ENCODE measurements around the gene FOCAD.
"Not testable (repeated sequence)": the region's sequence is repeated elsewhere in the genome, so short reads cannot be mapped to it uniquely, and the experiment has no call there.

Gene FOCAD

DNA sequence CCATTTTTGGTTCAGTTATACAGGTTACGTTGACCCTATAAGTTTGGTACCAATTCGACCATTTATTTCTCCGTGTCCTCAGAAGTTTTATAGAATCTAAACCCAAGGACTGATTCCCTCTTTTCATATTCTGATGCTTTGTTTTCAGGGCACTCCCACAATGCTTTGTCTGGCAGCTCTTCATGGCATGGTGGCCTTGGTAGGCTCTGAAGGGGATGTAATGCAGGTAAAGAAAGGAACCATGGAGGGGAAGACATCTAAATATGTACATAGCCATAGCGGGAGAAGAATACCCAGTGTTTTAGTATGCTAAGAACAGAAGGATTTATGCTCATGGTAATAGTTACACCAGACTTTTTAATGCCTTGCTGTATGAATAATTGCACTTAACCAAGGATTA, 264.6 kb downstream of the FOCAD start:
- TF ChIP-seq, protein P1, sequence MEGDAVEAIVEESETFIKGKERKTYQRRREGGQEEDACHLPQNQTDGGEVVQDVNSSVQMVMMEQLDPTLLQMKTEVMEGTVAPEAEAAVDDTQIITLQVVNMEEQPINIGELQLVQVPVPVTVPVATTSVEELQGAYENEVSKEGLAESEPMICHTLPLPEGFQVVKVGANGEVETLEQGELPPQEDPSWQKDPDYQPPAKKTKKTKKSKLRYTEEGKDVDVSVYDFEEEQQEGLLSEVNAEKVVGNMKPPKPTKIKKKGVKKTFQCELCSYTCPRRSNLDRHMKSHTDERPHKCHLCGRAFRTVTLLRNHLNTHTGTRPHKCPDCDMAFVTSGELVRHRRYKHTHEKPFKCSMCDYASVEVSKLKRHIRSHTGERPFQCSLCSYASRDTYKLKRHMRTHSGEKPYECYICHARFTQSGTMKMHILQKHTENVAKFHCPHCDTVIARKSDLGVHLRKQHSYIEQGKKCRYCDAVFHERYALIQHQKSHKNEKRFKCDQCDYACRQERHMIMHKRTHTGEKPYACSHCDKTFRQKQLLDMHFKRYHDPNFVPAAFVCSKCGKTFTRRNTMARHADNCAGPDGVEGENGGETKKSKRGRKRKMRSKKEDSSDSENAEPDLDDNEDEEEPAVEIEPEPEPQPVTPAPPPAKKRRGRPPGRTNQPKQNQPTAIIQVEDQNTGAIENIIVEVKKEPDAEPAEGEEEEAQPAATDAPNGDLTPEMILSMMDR (IDR thresholded peaks at IDR 0.05; ENCODE audit: low read depth, low read length, missing control alignments), result no peak
- DNase-seq (ENCODE audit: extremely low read depth, low read depth), result no peak
- H3K4me3 ChIP-seq (replicated peaks; ENCODE audit: low read depth, low read length), result no peak overlapping the region

DNA sequence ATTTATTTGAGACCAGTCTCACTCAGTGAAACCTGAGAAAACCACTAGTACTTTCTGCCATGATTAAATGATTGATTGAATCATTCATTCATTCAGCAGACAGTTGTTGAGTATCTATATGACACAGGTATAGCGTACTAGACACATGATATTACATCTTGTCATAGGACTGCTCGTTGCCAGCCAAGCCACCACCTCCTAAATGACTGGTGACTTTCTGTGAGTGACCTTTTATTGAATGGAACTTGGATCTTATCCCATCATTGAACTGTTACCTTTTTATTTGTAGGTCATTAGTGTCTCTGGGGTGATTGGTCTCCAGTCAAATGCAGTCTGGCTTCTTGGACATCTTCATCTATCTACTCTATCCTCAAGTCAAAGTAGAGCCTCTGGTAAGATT, 266.6 kb downstream of the FOCAD start:
- TF ChIP-seq, protein P1 (IDR thresholded peaks at IDR 0.05; ENCODE audit: low read depth, low read length, missing control alignments), result no peak
- H3K4me3 ChIP-seq (replicated peaks; ENCODE audit: low read depth, low read length), result no peak overlapping the region
- no peak for DNase-seq (ENCODE audit: extremely low read depth, low read depth)

DNA sequence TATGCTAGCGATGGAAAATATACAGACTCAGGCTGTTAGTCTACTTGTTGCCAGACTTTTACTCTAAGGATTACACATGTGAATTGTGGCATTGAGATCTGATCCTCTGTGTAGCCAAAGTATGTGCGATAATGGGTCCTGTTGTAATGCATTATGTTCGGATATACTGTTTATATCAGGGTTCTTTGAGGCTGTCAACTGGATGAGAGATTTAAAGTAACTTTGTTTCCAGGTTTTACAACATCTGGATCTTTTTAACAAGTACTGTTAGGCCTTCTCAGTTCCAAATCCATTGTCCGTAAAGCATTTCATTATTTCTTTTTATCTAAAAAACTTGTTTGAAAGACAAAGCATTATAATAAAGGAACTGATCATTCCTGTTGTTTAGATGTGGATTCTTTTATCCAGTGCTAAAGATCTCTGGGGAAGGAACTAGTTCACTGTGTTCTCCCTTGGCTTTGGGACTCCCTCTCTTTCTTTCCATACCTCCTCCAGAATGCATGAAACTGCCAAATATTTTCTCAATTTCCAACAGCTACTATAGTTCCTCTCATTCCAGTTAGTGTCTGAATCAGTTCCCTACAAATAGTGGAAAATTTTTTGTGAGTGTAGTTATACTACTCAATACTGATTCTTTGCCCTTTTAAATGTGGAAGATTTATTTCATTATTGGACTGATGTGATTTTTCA, 278.6 kb downstream of the FOCAD start:
- DNase-seq (ENCODE audit: extremely low read depth, low read depth), result no peak
- H3K4me3 ChIP-seq (replicated peaks; ENCODE audit: low read depth, low read length), result no peak overlapping the region
- TF ChIP-seq, protein P1 (IDR thresholded peaks at IDR 0.05; ENCODE audit: low read depth, low read length, missing control alignments), result no peak

DNA sequence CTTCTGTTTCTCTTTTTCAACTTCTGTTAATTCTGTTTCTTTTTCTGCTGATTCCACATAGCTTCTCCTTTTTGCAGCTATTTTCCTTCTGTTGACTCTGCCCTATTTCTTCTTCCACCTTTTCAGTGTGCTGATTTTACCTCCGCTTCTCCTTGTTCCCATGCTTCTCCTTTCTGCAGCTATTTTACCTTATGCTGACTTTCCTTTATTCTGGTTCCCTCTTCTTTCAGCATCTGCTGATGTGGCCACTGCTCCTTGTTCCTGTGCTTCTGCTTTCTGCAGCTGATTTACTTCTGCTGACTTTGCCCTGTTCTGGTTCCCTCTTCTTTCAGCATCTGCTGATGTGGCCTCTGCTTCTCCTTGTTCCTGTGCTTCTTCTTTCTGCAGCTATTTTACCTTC, 288.6 kb downstream of the FOCAD start:
- H3K4me3 ChIP-seq (replicated peaks; ENCODE audit: low read depth, low read length), result no peak overlapping the region
- TF ChIP-seq, protein P1 (IDR thresholded peaks at IDR 0.05; ENCODE audit: low read depth, low read length, missing control alignments), result no peak
- DNase-seq (ENCODE audit: extremely low read depth, low read depth), result no peak

DNA sequence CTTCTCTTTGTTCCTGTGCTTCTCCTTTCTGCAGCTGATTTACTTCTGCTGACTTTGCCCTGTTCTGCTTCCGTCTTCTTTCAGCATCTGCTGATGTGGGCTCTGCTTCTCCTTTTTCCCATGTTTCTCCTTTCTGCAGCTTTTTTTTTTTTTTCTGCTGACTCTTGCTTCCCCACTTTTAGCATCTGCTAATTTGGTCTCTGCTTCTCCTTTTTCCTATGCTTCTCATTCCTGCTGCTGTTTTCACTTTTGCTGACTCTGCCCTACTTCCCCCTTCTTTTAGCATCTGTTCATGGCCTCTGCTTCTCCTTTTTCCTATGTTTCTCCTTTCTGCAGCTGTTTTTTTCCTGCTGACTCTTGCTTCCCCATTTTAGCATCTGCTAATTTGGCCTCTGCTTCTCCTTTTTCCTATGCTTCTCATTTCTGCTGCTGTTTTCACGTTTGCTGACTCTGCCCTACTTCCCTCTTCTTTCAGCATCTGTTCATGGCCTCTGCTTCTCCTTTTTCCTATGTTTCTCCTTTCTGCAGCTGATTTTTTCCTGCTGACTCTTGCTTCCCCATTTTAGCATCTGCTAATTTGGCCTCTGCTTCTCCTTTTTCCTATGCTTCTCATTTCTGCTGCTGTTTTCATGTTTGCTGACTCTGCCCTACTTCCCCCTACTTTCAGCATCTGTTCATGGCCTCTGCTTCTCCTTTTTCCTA, 289.3 kb downstream of the FOCAD start:
- H3K4me3 ChIP-seq (replicated peaks; ENCODE audit: low read depth, low read length); DNase-seq (ENCODE audit: extremely low read depth, low read depth): not testable (repeated sequence)

DNA sequence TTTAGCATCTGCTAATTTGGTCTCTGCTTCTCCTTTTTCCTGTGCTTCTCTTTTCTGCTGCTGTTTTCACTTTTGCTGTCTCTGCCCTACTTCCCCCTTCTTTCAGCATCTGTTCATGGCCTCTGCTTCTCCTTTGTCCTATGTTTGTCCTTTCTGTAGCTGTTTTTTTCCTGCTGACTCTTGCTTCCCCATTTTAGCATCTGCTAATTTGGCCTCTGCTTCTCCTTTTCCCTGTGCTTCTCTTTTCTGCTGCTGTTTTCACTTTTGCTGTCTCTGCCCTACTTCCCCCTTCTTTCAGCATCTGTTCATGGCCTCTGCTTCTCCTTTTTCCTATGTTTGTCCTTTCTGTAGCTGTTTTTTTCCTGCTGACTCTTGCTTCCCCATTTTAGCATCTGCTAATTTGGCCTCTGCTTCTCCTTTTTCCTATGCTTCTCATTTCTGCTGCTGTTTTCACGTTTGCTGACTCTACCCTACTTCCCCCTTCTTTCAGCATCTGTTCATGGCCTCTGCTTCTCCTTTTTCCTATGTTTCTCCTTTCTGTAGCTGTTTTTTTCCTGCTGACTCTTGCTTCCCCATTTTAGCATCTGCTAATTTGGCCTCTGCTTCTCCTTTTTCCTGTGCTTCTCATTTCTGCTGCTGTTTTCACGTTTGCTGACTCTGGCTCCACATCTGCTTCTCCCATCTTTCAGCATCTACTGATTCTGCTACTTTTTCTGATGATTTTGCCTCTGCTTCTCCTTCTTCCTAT, 290.3 kb downstream of the FOCAD start:
- not testable (repeated sequence) for DNase-seq (ENCODE audit: extremely low read depth, low read depth); H3K4me3 ChIP-seq (replicated peaks; ENCODE audit: low read depth, low read length)

DNA sequence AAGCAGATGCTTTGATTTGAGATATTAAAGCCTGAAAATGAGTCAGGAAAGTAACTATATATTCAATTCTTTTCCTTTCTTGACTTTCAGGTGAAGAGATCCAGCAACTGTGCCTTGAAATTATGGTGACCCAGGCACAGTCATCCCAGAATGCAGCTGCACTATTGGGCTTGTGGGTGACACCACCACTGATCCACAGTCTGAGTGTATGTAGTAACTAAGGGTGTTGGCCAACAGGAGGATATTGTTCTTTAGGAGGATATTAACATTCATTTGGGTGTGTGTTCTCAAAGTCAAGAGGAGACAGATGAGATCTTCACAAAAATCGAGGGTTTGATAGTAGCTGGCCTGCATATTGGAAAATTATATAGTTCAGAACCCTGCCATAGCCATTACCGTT, 294.2 kb downstream of the FOCAD start:
- no peak for DNase-seq (ENCODE audit: extremely low read depth, low read depth)
- H3K4me3 ChIP-seq (replicated peaks; ENCODE audit: low read depth, low read length), result no peak overlapping the region
- TF ChIP-seq, protein P1 (IDR thresholded peaks at IDR 0.05; ENCODE audit: low read depth, low read length, missing control alignments), result no peak

Data from HFF-Myc (cell line).